GM18870 (cell line): Measurements from ENCODE around the gene DLGAP1.
"Not testable (repeated sequence)": the region's sequence is repeated elsewhere in the genome, so short reads cannot be mapped to it uniquely, and the experiment has no call there.

Experiments
- ATAC-seq: cut with Tn5 transposase; IDR thresholded peaks from one replicate; pipeline ENCODE4 v1.9.1; 2021; ENCODE audit warnings: moderate library complexity; ENCODE audit not compliant: unreplicated experiment

DLGAP1 gene

DNA sequence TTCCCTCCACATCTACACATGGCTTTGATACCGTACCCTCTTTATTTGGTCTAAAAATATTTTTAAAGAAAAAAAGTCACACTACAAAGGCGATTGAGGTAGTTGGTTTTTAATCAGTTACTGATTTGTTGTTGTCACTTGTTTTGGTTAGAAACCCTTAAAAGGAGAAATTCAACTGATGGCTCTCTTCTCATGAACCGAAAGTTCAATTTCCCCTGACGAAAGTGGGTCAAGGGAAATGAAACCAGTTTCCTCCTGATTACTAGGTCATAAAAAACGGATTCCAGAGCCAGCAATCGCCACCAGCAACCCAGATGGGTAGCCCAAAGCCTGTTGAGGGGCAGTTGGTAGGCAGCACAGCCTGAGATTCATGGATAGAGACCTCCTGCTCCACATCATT lies 63.2 kb downstream of the DLGAP1 start:
- no peak for ATAC-seq

DNA sequence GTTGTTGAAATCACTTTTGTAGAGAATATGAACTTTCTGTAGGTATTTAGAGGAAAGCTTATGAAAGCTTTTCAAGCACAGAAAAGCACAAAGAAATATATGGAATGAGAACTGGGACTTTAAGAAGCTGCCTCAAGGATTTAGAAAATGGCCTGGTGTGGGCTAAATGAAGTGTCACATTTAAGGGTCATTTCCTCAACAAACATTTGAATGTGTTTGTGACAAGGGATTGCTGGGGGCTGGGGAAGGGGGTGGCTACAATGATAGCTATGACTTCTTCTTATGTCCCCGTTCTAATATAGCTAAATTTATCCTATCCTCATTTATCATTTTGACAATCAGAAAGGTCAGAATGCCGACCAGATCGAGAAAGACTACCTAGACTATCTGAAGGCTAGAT lies 69.2 kb downstream of the DLGAP1 start:
- ATAC-seq = no peak

DNA sequence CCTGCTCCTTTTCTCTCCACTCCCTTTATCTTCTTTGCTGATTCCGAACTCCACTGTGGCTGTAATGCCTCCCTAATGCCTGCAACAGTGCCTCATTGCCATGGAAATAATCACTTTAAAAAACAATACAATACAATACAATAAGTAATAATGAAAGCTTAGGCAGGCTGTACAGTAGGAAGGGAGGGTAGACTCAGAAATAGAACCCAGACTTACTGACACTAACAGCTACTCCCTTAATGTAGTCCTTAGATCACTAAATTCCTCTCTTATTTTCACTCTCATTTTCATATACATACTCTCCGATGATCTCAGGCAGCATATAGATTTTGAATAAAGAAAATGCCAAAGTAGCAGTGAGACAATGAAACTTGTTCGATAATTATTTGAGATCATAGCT lies 70.2 kb downstream of the DLGAP1 start:
- ATAC-seq = no peak

DNA sequence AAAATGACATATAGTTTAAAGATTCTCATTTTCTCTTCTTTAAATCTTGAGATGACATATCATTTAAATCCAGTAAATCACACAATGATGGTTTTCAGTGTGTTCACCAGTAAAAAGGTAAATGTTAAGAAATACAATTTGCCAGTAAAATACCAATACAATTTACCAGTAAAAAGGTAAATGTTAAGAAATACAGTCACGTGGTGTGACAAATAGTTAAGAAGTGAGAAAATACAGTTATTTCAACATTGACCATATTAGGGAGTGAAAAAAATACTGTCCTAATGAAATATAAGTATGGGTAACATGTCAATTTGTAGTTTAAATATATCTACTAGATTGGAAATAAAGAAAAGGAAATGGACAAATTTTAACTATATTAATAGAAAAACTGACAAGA lies 80.5 kb downstream of the DLGAP1 start:
- ATAC-seq = no peak

DNA sequence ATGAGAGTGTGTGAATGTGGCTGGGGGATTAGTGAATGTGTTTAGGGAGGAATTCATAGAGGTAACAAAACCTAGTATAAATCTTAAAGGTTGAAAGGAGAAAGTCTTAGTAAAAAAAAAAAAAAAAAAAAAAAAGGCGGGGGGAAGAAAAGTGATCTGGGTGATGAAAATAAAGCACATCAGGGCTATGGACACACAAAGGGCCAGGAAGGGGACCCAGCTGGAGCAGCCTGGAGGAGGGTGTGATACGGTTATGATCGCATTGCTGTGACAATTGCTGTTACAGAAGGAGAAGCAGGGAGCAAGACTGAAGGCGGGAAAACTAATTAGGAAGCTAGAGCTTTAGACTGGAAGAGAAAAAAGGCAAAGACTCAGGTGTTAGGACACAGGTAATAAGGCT lies 85.4 kb downstream of the DLGAP1 start:
- no peak for ATAC-seq

DNA sequence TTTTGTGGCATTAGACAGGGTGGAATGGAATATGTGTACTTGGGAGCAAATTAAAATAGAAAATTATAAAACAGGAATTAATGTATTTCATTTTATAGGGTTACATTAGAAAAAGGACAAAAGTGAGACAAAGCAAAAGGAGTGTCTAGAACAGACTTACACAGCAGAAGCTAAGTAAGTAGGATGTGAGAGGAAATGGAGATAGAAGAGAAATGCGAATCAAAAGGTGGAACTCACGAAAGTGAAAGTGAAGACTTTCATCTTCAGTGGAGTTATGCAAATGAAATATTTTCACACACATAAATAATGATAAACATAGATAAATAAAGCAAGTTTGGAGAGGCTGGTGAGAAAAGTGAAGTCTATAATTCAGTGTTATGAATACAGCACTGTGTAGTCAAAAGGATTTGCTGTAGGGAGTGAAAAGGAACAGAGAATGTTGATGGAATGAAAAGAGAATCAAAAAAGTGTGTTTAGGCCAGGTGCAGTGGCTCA lies 94.8 kb downstream of the DLGAP1 start:
- no peak for ATAC-seq

DNA sequence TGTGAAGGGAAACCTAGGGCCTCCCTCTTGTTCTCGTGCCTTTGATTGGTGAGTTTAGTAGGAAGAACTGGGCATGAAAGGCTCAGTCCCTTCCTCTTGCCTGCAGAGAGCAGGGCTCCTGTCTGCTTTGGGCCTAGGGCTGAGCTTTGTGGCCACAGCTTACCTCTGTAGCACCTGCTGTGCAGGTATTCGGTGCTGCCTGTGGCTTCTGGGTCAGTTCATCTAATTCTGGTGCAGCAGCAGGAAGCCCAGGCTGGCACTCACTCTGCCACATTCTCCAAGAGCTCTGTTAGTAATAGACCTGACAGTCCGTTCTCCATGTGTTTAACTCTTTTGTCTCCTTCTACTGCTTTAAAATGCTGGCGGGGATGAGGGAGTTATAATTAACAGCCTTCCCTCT lies 96.5 kb downstream of the DLGAP1 start:
- ATAC-seq = no peak

DNA sequence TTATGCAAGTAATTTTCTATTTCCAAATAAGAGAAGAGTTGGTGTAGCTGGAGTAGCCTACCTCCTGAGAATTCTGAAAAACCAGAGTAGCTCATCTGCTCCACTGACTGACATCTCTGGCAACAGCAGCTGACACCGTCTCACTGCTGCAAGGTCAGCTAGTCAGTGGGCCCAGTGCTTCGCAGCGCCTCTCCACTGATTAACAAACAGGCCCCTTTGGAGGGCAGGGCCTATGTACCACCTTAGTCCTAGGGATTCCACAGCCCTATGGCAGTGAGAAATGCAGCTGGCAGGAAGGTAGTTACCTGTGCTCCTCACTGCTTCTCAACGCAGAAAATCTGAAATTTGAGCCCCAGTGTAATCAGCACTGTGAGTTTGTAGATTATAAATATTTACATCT lies 97.5 kb downstream of the DLGAP1 start:
- ATAC-seq = no peak

DNA sequence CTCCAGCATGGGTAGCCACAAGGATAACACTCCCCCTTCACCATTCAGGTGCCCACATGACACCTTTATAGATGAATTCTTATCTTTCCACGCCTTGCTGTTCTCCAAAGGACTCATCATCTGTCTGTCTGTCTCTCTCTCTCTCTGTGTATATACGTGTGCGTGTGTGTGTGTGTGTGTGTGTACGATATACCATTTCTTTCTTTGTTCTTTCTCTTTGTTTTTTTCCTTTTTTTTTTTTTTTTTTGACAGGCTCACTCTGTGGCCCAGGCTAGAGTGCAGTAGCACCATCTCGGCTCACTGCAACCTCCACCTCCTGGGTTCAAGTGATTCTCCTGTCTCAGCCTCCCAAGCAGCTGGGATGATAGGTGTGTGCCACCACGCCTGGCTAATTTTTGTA lies 98.2 kb downstream of the DLGAP1 start:
- no peak for ATAC-seq

DNA sequence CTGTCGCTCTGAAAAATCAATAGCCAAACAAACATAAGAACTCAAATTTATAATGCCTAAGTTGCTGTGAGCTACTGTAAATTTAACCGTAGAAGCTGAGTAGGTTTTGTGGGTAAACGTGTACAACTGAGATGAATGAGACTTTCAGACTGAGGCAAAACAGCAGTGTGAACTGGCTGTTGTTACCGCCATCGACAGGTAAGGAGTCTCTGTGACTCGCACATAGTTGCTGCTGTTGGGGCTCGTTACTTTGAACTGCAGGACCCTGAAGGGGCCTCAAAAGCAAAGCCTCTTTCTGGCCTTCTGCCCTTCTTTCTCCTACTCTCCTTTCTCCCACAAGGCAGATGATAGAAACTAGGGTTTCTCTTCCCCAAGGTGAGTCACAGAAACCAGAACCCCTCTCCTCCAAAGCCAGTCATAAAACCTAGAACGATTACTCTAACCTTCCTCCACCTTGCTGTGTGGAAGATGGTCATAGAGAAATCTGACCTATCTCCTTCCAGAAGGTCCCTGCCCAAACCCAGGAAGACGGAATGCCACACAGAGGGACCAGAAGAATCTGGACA lies 101.2 kb downstream of the DLGAP1 start:
- ATAC-seq = no peak

DNA sequence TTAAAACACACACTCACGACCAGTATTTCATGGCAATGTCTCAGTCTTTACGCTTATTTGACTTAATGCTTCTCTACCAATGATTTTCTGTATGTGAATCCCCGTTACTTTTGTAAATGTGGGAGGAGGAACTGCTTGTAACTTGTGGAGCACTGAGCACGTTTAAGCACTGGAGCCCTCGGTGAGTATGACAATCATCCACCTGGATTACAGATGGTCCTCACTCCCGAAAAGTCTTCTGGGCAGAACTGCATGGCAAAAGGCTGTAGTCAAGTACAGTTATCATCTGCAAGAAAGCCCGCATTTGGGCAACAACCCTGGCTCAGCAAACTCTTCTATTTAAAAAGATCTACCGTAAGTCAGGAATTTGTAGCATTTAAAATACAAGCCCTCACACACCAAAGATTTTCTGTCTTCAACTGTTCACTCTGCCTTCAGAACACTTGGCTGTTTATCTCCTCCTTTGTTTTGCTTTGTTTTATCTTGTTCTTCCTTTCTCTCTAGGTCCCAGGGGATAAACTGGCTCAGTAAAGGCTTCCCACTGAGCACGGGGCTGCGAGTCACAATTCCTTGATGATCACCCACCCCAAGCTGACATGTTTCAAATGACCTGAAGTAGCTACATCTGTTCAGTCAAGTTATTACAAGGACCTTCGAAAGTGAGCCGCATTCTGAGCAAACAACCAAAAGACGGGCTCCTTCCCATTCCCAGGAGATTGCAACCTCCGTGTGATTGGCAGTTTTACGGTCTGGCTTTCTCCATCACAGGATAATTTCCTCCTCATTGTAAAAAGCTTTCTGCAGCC lies 102.2 kb downstream of the DLGAP1 start:
- no peak for ATAC-seq

DNA sequence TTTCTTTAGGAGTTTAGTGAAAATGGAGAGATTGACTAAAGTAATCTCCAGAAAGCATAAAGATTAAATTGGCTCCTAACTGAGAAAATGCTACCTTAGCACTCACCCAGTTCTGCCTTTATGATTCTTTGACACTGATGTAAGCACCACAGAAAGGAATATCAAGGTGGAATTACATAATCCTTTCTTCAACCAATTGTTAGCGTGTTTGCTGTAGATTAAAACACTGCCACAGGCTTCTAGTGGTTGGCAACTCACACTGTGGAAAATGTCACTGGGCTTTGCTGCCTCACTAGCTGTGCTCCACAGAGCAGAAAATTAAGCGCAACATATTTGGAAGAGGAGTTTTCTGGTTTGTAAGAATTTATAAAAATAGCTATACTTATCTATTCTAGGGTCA lies 104.1 kb downstream of the DLGAP1 start:
- ATAC-seq = no peak

DNA sequence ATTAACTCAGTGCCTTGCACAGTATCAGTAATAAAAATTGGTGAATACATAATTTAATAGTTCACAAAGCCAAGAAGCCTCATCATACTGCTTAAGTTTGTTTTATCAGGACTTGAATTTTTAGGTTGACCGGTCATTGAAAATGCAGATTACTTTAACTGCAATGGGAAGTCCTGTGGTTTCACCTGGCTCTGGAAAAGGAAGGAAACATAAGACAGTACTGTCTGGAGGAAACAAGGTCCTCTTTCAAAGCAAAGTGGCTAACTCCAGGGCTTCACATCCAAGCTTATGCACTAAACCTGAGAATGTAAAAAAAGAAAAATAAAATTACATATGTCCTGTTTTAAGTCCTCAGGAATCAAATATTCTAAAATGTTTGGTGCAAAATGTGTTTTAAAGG lies 119.7 kb downstream of the DLGAP1 start:
- ATAC-seq = no peak

DNA sequence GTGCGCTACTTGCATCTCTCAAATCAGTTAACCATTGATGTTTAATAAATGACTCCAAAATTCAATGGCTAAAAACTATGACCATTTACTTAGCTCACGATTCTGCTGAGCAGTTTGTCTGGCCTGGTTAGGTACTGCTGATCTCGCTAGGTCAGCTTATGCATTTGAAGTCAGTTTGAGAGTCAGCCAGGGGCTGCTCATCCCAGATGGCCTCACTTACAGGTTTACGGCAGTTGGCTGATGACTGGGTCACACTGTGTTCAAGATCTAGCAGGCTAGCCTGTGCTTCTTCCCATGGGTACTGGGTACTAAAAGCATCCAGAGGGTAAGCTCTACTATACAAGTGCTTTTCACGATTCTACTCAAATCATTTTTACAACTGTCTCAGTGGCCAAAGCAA lies 122.1 kb downstream of the DLGAP1 start:
- no peak for ATAC-seq

DNA sequence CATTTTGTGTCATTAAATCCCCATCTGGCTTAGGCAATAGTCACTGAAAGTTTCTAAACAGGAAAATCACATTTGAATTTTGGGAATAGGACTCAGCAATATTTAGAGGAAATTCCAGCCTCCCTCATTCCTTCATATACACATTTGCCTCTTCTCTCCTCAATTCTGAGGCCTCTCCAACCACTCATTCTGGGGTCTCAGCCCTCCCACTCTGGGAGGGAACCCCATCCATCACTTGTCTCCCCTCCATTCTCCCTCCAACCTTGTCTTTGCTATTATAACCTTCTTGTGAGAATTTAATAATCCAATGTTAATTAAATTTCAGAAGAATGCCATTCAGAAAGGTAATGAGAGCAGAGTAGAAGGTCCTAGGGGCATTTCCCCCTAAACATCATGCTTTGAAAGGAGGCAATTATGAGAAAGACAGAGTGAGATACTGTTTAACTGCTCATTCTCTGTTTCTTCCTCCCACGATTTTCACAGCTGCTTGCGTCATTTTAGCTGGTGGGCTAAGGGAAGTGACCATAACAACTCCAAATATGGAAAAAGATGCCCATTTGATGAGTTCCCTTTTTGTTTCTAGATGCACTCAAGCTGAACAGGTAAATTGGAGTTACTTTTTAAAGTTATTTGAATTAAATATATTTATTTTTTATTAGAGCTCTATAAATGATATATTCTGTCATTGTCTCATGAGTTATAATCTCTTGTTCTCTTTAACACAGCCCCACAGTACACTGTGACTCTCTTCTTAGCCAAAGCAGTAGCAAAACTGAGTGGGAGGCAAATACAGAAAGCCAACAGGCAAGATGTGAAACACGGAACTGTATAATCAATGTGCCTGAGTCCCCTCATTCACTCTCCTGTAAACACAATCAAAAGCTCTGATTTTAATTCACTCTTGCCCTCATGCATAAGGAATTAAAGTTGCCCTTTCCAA lies 135.1 kb downstream of the DLGAP1 start:
- ATAC-seq = peak; percentile 73

DNA sequence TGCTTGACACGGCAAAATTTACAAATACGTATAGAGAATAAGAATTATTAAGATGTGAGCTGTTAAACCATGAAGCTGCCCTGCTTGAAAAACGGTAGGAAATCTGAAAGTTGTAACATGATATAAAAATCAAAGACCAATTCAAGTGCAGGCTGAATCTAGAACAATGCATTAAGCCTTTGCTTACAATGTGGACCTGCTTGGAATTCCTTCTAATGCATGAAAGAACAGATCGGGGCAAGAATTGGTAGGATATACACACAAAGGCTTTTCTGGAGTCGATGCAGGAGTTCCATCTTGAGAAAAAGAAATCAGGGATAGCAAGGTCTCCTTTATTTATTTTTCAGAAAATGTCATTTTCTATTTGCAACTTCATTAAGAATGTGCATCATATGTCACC lies 136.8 kb downstream of the DLGAP1 start:
- ATAC-seq = no peak

DNA sequence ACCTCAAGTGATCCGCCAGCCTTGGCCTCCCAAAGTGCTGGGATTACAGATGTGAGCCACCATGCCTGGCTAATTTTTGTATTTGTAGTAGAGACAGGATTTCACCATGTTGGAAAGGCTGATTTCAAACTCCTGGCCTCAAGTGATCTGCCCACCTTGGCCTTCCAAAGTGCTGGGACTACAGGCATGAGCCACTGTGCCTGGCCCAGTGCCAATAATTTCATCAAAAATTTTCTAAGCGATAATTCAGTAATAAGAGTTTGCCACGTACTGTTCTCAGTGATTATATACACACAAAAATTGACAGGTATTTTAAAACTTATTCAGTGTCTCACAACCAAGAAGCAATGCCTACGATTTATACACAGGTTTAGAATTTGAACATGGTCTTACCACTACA lies 143.2 kb downstream of the DLGAP1 start:
- ATAC-seq = not testable (repeated sequence)

DNA sequence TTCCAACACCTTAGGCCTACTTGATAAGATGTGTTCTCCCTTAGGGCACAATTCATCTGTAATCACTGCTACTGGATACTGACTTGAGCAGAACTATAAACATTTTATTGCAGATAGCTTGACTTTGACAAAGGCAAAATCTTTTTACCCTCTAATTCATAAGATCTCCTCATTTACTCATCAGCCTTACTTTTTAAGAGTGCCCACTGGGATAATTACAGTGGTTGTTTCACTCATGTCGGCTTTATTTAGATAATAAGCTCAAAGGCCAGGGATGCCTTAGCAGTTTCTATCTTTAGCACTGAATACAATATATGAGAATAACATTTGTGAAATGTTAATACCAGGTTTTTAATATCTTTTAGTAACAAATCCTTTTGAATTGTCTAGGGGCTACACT lies 144.0 kb downstream of the DLGAP1 start:
- ATAC-seq = no peak

DNA sequence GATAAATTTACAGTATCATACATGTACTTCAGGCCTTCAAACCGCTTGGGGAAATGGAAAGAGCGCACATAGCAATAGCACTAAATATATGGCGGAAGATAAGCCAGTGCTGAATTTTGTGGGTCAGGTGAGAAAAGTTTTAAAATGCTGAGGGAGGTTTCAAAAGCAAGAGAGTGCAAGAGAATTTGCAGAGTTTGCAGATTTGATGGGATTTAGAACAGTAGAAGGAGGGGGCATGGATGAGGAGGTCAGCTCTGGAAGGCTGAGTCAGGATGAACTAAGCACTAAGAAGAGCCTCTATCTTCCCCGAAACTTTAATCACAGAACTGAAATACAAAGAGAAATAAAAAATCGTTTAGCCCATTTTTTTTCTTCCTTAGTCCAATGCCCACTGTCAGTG lies 145.9 kb downstream of the DLGAP1 start:
- no peak for ATAC-seq

DNA sequence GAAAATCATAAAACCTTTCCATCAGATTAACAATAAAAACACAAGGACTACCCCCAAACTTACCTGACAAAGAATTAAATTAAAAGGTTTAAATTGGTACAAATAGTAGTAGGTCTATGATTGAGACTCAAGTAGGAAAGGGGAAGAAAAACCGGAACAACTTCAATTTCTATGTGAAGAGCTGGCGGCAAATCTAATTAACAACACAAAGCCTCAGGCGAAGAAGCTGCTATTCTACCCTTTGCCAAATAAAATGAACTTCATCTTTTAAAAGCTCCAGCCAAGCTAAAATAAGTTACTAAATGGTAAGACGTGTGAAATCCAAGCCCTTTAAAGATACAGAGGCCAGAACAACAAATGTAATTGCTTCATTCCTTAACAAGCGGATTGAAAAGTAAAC lies 146.5 kb downstream of the DLGAP1 start:
- ATAC-seq = no peak

DNA sequence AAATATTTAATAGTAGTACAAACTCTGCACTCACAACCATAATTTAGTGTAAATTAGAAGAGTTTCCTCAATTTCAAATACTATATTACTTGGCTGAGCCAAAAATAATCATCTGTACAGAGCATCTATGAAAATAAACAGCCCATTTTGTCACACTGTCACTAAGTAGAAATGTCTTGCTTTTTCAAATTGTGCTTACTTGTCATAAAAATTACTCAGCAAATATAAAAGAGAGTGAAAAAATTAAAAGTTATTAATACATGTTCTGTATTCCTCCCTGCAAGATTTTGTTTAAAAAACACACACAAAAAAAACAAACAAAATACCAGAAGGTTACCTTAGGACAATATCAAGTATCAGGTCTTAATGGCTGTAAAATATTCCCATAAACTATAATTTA lies 155.7 kb downstream of the DLGAP1 start:
- ATAC-seq = no peak

DNA sequence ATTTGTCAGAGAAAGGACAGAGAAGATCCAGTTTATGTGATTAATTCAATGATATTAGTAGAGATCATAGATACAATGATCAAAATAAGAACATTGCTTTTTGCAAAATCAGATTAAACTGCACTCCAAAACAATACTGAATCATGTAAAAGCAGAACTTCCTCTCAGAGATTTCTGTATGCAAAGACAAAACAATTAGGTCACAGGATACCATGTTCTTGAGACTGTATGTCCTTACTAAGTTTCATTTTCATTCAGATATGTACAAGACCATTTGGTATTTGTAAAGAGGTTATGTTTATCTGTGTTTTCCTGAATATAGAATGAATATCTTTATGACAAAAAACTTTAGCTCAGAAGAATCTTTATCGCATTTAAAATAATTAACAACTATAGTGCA lies 161.8 kb downstream of the DLGAP1 start:
- ATAC-seq = peak; percentile 69
